H1 (cell line): ENCODE measurements around the gene ASB1. TPM values are rescaled to one million over a fixed set of nuclear protein-coding genes. Genes with fewer than 3 reads are reported as not detected.

Source experiments
- EZH2 ChIP-seq: fragments of 200-600 bp; sonication (generic); IDR thresholded peaks from 2 replicates; pipeline ENCODE4 v1.7.1; 2012; ENCODE audit warnings: low read depth, mild to moderate bottlenecking, moderate library complexity, low read length, inconsistent platforms; ENCODE audit not compliant: severe bottlenecking
- JUND ChIP-seq: IDR thresholded peaks from 2 replicates; pipeline ENCODE4 v1.6.1; 2011; ENCODE audit warnings: mild to moderate bottlenecking, improper control_type of control experiment, low read length
- KDM1A ChIP-seq: fragments of 200-600, 300-600 bp; sonication (generic); IDR thresholded peaks from 2 replicates; pipeline ENCODE4 v1.7.1; 2016; ENCODE audit warnings: mild to moderate bottlenecking, low read length, borderline replicate concordance
- MAFK ChIP-seq: IDR thresholded peaks from 2 replicates; pipeline ENCODE4 v1.6.1; 2012; ENCODE audit warnings: low read depth, mild to moderate bottlenecking, improper control_type of control experiment, low read length
- SRF ChIP-seq: IDR thresholded peaks from 2 replicates; pipeline ENCODE4 v1.6.1; 2011; ENCODE audit warnings: mild to moderate bottlenecking, low read depth, low read length, moderate library complexity
- polyA plus RNA-seq, 7 experiments: library from polyadenylated mRNA; depleted of rRNA in 3 of 7; stranded (reverse) in 5 of 7; unstranded in 2 of 7; fragments of >200 nt in 5 of 7; fragments of 200-250 nt in 2 of 7; gene quantifications; 1 replicate in 5 of 7; 2 replicates in 1 of 7; 4 replicates in 1 of 7; pipeline versions ENCODE4 v1.2.1 to v1.2.3, GENCODE V29; 2011 to 2013; ENCODE audit warnings: missing spikeins in 2 of 7, mixed read lengths in 2 of 7
- total RNA-seq: library from RNA; stranded (reverse); fragmentation: NEBNext Ultra II Directional; extraction: Animal tissue kit (Norgen Biotek cat#: 25700); gene quantifications from 2 replicates; pipeline ENCODE4 v1.2.1, GENCODE V29; 2021

Gene ASB1
- total and polyA plus RNA-seq, 2 of the 8 experiments (the other 6 are each of a cell fraction or from before 2014, with no cell fraction given): 24.1 to 36.0 TPM

- no peak for TF ChIP-seq MAFK
- TF ChIP-seq JUND: no peak
- no peak for TF ChIP-seq EZH2
- TF ChIP-seq SRF: no peak
- TF ChIP-seq KDM1A: no peak
Measured at GRCh38 chr2:238478216-238478615, 51.5 kb downstream of the ASB1 start (continued).
